Esophagus muscularis mucosa (tissue), 3 donors: ENCODE data around the gene C1orf21.

ENCODE experiments used
- CTCF ChIP-seq, 3 experiments: fragments of 200-600 bp in 2 of 3; fragments of 450-650 bp in 1 of 3; sonication (generic) in 2 of 3; IDR thresholded peaks; one replicate each; pipeline ENCODE4 v1.5.1; 2017 to 2019; ENCODE audit warnings: antibody characterized with exemption in 3 of 3, mild to moderate bottlenecking in 2 of 3, moderate library complexity in 1 of 3
- POLR2AphosphoS5 ChIP-seq, 2 donors: sonication (generic); formaldehyde crosslinking; IDR thresholded peaks; one replicate each; pipeline ENCODE4 v1.6.1; 2017; ENCODE audit warnings: antibody characterized with exemption in 2 of 2

- TF ChIP-seq CTCF (IDR thresholded peaks at IDR 0.05) (no peak), POLR2AphosphoS5 (IDR thresholded peaks at IDR 0.05) (no peak)
Observed at GRCh38 chr1:184406479-184406878, 19.6 kb downstream of the C1orf21 start.
